Nucleus accumbens (tissue), 56 donors: ENCODE data around the gene STAG3.

Source experiments
- DNase-seq, 56 donors: peaks; one replicate each; lab custom pipeline; 2025; lab: John Stamatoyannopoulos, UW

Gene STAG3

DNA sequence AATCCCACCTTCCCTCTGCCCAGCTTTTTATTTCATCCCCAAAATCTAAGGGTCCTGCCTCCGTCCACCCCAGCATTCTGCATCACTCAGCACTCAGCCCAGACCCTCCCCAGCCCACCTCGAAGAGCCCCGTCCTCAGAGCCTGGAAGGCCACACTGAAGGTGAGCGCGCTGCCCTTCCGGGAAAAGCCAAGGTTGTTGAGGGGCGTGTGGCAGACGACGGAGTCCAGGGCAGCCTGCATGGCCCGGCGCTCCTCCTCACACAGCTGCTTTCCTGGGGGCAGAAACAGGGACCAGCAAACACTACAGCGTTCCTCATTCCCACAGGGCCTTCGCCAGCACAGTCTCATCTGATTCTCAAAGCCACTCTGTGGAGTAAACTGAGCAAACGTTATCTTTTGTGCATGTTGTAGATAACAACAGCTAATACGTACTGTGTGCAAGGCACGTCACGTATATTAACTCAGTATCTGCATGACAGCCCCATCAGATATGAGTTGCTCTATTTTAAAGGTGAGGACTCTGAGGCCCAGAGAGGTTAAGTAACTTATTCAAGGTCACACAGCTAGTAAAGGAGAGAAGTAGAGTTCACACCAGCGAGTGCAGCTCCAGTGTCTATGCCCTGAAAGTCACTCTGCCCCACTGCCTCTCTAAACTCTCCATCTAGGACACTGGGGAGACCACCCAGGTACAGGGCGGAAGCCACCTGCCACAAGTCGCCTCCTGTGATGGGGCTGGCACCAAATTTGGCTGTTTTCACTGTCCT lies 22.0 kb upstream of the STAG3 start:
- no peak for DNase-seq

- no peak for DNase-seq
These were observed 21.2 kb upstream of the STAG3 start for GRCh38 chr7:100156331-100157068.

DNA sequence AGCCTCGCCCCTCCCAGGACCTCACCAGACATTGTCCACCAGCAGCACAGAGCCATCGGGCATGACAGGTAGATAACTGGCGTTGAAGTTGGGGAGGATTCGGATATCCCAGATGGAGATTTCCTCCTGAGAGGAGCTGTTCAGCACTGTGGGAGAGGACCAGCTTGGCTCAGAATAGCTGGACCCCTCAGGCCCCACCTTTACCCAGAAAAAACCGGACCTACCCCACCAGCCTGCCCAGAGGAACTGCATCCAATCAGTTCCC lies 20.7 kb upstream of the STAG3 start:
- DNase-seq, result no peak

GRCh38 chr7:100157334-100158228 lies 20.1 kb upstream of the STAG3 start:
- DNase-seq, result no peak

DNA sequence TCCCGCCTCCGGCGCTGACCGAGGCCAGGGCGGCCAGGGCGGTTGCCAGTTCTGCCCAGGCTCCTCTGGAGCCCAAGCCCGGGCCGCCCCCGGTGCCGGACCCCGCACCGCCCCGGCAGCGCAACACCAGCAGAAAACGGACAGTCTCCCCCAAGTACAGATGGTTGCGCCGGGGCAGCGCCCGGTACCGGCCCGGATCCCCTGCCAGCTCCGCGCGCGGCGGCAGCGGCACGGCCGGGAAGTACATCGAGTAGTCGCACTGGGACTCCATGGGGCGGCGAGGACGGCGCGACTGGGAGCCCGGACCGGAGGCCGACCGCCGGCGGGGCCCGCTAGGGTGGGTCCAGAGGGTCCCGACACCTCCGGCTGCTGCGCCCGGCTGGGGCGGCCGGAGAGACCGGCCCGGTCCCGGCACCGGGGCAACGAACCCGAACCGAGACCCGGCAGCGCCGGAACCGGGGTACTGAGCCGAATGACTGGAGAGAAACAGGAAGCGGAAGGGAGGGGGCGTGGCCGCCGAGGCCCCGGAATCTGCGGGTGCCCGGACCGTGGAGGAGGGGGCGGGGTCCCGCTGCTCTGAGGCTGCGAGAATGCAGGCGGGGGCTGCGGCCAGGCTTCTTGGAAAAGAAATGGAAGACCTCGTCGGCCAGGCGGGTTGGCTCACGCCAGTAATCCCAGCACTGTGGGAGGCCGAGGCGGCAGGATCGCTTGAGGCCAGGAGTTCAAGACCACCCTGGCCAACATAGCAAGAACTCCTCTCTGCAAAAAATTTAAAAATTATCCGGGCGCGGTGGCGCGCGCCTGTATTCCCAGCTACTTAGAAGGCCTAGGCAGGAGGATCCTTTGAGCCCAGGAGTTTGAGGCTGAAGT lies 19.3 kb upstream of the STAG3 start, which contains the start of gene TRAPPC14:
TSS of gene TRAPPC14 (minus strand) at position 495 of the 870 bp plus-strand sequence. CDS start at position 271, 224 bp downstream.
- peak; percentile 4 to 96 (median 82) for DNase-seq

GRCh38 chr7:100159099-100159623 lies 18.6 kb upstream of the STAG3 start:
- no peak for DNase-seq

DNA sequence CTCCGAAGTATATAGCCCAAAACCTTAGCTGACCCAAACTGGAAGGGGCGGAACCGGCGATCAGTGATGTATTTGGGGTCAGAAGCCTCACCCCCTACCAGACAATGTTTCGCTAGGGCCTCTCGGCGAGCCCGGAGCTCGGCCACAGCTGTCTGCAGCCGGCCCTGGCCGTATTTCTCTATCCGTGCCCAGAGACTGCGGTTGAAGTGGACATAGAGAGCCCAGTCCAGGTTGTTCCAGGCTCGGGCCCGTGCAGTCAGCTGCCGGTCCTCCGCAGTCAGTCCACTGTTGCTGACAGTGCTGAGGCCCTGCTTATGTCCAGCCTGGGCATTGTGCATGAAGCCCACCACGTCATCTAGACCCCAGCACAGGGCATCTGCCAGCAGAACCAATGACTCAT lies 17.7 kb upstream of the STAG3 start:
- DNase-seq, result no peak

DNA sequence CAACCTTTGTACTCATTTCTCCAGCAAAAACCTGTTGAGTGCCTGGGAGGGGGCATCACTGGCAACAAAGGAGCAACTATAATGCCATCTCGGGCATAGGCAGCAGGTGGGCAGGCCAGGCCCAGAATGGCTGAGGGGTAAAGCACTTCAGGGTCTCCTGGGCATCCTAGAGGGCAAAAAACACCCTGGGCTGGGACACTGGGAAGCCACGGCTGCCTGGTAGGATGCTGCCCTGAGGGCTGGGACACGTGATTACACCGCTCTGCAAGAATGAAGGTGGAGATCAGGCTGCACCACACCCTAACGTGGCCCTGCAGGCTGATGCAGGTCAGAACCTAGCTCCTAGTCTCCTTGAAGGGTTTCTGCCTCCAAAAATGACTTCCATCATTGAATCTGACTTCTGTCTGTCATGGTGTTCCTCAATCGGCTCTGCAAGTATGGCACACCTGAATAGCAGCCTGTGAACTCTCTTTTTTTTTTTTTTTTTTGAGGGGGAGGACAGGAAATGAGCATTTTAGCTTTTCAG lies 14.6 kb upstream of the STAG3 start:
- DNase-seq, result no peak

DNA sequence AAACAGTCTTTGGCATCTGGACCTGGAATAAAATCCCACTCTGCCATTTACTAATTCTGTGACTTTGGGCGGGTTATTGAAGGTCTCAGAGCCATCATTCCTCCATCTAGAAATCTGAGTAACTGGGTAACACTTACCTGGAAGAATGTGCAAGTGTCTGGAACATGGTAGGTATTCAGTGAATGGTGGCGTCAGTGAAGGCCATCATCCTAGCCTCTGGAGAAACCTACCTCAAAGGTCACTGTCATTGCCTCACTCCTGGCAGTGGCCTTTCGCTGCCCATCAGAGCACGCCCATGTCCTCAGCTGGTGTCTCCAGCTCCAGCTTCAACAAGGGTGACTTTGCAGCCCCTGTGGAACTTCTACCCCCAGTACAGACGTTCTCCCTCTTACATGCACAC lies 13.8 kb upstream of the STAG3 start:
- no peak for DNase-seq

GRCh38 chr7:100166317-100166940 lies 11.3 kb upstream of the STAG3 start:
- no peak for DNase-seq

DNA sequence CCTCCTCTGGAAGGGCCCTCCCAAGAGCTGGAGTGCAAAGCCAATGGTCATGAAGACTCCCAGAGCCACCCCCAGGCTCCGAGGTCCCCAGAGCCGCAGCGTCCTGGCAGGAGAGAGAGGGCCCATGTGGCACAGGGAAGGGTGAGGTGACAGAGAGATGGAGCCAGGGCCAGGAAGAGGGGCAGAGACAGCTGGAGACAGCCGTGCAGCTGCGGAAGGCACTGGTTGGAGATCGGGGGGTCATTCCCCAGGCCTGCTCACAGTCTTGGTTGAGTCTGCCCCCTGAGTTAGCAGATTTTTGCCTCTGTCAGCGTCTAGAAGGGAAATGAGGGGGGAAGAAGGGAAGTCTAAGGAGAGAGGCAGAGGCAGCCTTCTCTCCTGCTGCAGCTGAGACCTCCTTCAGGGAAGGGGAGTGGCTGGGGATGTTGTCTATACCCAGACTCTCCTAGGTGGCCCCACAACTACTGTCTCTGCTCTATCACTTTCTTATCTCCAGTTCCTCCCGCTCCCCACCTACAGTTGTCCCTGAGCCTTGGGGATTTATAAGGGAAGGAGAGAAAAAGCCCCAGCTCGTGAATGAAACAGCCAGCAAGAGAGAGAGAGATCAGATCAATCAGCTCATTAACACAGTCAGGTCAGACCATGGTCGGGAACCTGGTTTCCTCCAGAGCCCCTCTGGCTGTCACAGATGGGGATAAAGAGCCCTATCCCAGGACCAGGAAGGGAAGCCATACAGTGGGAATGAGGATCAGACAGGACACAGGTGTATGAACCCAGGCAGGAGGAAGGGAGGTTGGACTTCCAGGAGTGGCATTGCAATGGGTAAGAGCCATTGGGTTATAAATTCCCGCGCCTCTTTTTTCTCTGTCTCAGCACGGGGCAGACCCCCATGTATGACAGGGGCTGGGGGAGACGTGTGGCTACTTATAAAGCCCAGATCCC lies 10.5 kb upstream of the STAG3 start:
- DNase-seq, result peak in 1 of 56 donors; percentile 18

- no peak for DNase-seq
These were observed 9.8 kb upstream of the STAG3 start for GRCh38 chr7:100167912-100168323.

- DNase-seq, result no peak
These were observed 8.4 kb upstream of the STAG3 start for GRCh38 chr7:100169147-100169850.

DNA sequence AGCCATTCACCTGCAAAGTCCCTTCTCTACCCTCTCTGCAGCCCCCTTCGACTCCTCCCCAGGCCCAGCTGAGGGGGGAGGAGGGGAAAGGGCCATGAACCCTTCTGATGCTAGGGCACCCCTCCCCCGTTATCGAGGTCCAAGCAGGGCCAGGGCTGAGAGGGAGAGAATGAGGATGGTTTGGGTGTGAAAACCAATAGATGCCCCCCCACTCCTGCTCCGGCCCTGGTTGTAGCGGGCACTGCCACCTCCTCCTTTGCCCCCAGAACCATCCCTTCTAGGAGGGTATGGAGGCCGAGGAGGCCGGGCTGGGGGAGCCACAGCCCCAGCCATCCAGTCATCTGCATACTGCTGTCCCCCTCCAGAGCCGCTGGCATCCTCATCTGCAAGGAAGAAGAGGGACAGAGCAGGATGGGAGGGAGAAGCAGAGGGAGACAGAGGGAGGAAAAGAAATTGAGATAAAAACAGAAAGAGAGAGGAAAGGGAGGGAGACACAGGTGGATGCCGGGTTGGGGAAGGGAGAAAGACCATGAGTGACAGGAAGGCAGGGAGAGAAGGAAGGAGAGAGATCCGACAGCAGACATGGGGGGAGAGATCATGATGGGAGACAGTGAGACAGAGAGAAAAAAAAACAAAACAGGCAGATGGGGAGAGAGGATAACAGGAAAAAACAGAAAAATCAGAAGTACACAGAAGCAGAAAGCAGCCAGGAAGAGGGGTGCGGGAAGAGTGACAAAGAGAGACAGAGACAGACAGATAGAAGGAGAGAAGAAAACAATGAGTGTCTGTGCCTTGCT lies 7.4 kb upstream of the STAG3 start:
- DNase-seq, result no peak

- DNase-seq, result no peak
These were observed 6.5 kb upstream of the STAG3 start for GRCh38 chr7:100171087-100171681.

DNA sequence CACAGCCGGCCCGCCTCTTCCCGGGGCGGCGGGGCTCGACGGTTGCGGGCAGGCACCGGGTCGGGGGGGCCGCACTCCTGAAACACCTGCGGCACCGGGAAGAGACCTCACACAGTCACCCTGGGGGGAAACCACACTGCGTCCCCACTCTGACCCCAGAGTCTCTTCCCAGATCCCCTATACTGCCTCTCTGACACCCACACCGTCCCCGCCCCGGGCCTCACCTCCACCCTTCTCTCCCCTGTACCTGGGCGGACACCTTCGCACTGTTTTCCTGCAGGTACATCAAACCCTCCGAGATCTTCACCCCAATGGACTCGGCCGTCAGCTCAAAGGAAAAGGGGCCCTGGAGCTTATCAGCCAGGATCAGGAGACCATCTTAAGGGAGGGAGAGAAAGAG lies 5.9 kb upstream of the STAG3 start:
- no peak for DNase-seq
